GM19043 (cell line): ENCODE data around the gene H2BW1.
"Not testable (repeated sequence)": the region's sequence is repeated elsewhere in the genome, so short reads cannot be mapped to it uniquely, and the experiment has no call there.

ENCODE experiments used
- ATAC-seq: cut with Tn5 transposase; IDR thresholded peaks from one replicate; pipeline ENCODE4 v1.9.1; 2021; ENCODE audit warnings: low read depth; ENCODE audit not compliant: unreplicated experiment

The H2BW1 gene

GRCh38 chrX:104013606-104014005, at the start of gene H2BW1:
Gene H2BW1, minus strand, starts transcription at chrX:104013708. Its CDS starts 132 bp downstream, at chrX:104013576.
- no peak for ATAC-seq

GRCh38 chrX:104062636-104063035, 49.1 kb upstream of the H2BW1 start:
- not testable (repeated sequence) for ATAC-seq

- not testable (repeated sequence) for ATAC-seq
Observed at GRCh38 chrX:104054956-104055355, 41.4 kb upstream of the H2BW1 start.

GRCh38 chrX:104047171-104047570, 33.7 kb upstream of the H2BW1 start:
- no peak for ATAC-seq

GRCh38 chrX:104045642-104046041, 32.1 kb upstream of the H2BW1 start:
- ATAC-seq: no peak

- no peak for ATAC-seq
Observed at GRCh38 chrX:104041003-104041402, 27.5 kb upstream of the H2BW1 start.

- ATAC-seq: no peak
Observed at GRCh38 chrX:104039689-104040505, 26.4 kb upstream of the H2BW1 start, which contains the start of gene H2BW2. Gene H2BW2, plus strand, starts transcription at chrX:104039956. Its CDS starts 39 bp downstream, at chrX:104039995.

- no peak for ATAC-seq
Observed at GRCh38 chrX:104018126-104018525, 4.6 kb upstream of the H2BW1 start.

- ATAC-seq: not testable (repeated sequence)
Observed at GRCh38 chrX:104015576-104015975, 2.1 kb upstream of the H2BW1 start.

- ATAC-seq: no peak
Observed at GRCh38 chrX:104013158-104013557, 350 bp downstream of the H2BW1 start.

- ATAC-seq: no peak
Observed at GRCh38 chrX:104008831-104009230, 4.7 kb downstream of the H2BW1 start.

GRCh38 chrX:103999234-103999633, 14.3 kb downstream of the H2BW1 start:
- peak; percentile 75 for ATAC-seq

- not testable (repeated sequence) for ATAC-seq
Observed at GRCh38 chrX:103983508-103983907, 30.0 kb downstream of the H2BW1 start.

- peak; percentile 97 for ATAC-seq
Observed at GRCh38 chrX:103962411-103963278, 50.9 kb downstream of the H2BW1 start, which contains the start of gene TMSB15B. Gene TMSB15B, plus strand, starts transcription at chrX:103962627.
